HepG2 (cell line): ENCODE data around the gene LOXL3. TPM values are rescaled to one million over a fixed set of nuclear protein-coding genes. Genes with fewer than 3 reads are reported as not detected.

ENCODE experiments used
- E2F2 ChIP-seq: sonication (generic); formaldehyde crosslinking; IDR thresholded peaks from 2 replicates; pipeline ENCODE4 v1.4.0; 2020; ENCODE audit warnings: missing genetic modification reagents, borderline replicate concordance
- FOXO4 ChIP-seq: sonication (generic); formaldehyde crosslinking; conservative IDR thresholded peaks from 2 replicates; pipeline ENCODE4 v1.8.1; 2023; ENCODE audit warnings: missing genetic modification reagents
- KAT2B ChIP-seq: fragments of 150-350 bp; IDR thresholded peaks from 2 replicates; pipeline ENCODE4 v1.6.1; 2014; ENCODE audit warnings: low read depth, low read length, borderline replicate concordance
- KAT7 ChIP-seq: IDR thresholded peaks from 2 replicates; pipeline ENCODE4 v1.6.1; 2018; ENCODE audit warnings: borderline replicate concordance, missing compliant biosample characterization
- KDM2A ChIP-seq: sonication (generic); formaldehyde crosslinking; IDR thresholded peaks from 2 replicates; pipeline ENCODE4 v1.4.0; 2020; ENCODE audit warnings: low read depth, missing genetic modification reagents, borderline replicate concordance
- KDM4B ChIP-seq: sonication (generic); formaldehyde crosslinking; IDR thresholded peaks from 2 replicates; pipeline ENCODE4 v1.4.0; 2020; ENCODE audit warnings: missing genetic modification reagents
- MLLT10 ChIP-seq: sonication (generic); formaldehyde crosslinking; IDR thresholded peaks from 2 replicates; pipeline ENCODE4 v1.4.0; 2020; ENCODE audit warnings: missing genetic modification reagents
- NR2F1 ChIP-seq, 2 experiments: fragments of 450-650 bp in 1 of 2; formaldehyde crosslinking in 1 of 2; IDR thresholded peaks; 2 replicates each; pipeline versions ENCODE4 v1.5.0 to v1.6.1; 2016 to 2020; ENCODE audit warnings: mild to moderate bottlenecking in 1 of 2, missing compliant biosample characterization in 1 of 2, missing genetic modification reagents in 1 of 2, moderate library complexity in 1 of 2
- PAWR ChIP-seq: sonication (generic); formaldehyde crosslinking; IDR thresholded peaks from 2 replicates; pipeline ENCODE4 v1.4.0; 2020; ENCODE audit warnings: missing genetic modification reagents, mild to moderate bottlenecking, borderline replicate concordance
- SMAD1 ChIP-seq: sonication (generic); formaldehyde crosslinking; IDR thresholded peaks from 2 replicates; pipeline ENCODE4 v1.4.0; 2020; ENCODE audit warnings: missing genetic modification reagents, low read depth, mild to moderate bottlenecking, borderline replicate concordance
- ZFAT ChIP-seq: sonication (generic); formaldehyde crosslinking; conservative IDR thresholded peaks from 2 replicates; pipeline ENCODE4 v1.8.1; 2023; ENCODE audit warnings: missing genetic modification reagents, inconsistent platforms
- ZFP82 ChIP-seq: sonication (generic); formaldehyde crosslinking; IDR thresholded peaks from 2 replicates; pipeline ENCODE4 v1.5.1; 2020; ENCODE audit warnings: mild to moderate bottlenecking, missing genetic modification reagents, borderline replicate concordance
- ZMAT3 ChIP-seq: sonication (generic); formaldehyde crosslinking; conservative IDR thresholded peaks from 2 replicates; pipeline ENCODE4 v1.7.0; 2021; ENCODE audit warnings: missing genetic modification reagents
- ZMYM3 ChIP-seq: sonication (generic); formaldehyde crosslinking; IDR thresholded peaks from 2 replicates; pipeline ENCODE4 v1.5.1; 2020; ENCODE audit warnings: mild to moderate bottlenecking, missing genetic modification reagents
- ZNF124 ChIP-seq: sonication (generic); formaldehyde crosslinking; IDR thresholded peaks from 2 replicates; pipeline ENCODE4 v1.4.0; 2020; ENCODE audit warnings: missing genetic modification reagents
- ZNF225 ChIP-seq: sonication (generic); formaldehyde crosslinking; IDR thresholded peaks from 2 replicates; pipeline ENCODE4 v1.4.0; 2020; ENCODE audit warnings: mild to moderate bottlenecking, missing genetic modification reagents
- ZNF672 ChIP-seq: sonication (generic); formaldehyde crosslinking; IDR thresholded peaks from 2 replicates; pipeline ENCODE4 v1.8.1; 2022; ENCODE audit warnings: missing genetic modification reagents
- ZNF678 ChIP-seq: sonication (generic); formaldehyde crosslinking; IDR thresholded peaks from 2 replicates; pipeline ENCODE4 v1.4.0; 2020; ENCODE audit warnings: mild to moderate bottlenecking, missing genetic modification reagents
- polyA plus RNA-seq, 8 experiments: library from polyadenylated mRNA; depleted of rRNA in 3 of 8; stranded (reverse) in 7 of 8; unstranded in 1 of 8; fragments of >200 nt; fragmentation: Illumina TruSeq in 4 of 8; extraction: Trizol in 4 of 8; gene quantifications; 2 replicates each; pipeline versions ENCODE4 v1.2.1 to v1.2.3, GENCODE V29; 2011 to 2016; ENCODE audit warnings: low read depth in 4 of 8, missing spikeins in 1 of 8, mixed read lengths in 1 of 8; ENCODE audit not compliant: insufficient read depth in 1 of 8
- total RNA-seq, 5 experiments: library from RNA; depleted of rRNA; stranded (reverse); fragments of >200 nt; fragmentation: Illumina TruSeq; extraction: Trizol; gene quantifications; 2 replicates each; pipeline ENCODE4 v1.2.3, GENCODE V29; 2016; ENCODE audit warnings: low read depth in 1 of 5
- TF ChIP-seq, protein P1 (sequence below): sonication (generic); formaldehyde crosslinking; IDR thresholded peaks from 2 replicates; pipeline ENCODE4 v1.4.0; 2020; ENCODE audit warnings: missing genetic modification reagents, borderline replicate concordance
- TF ChIP-seq, protein P2 (sequence below): sonication (generic); formaldehyde crosslinking; IDR thresholded peaks from 2 replicates; pipeline ENCODE4 v1.5.0; 2020; ENCODE audit warnings: missing genetic modification reagents

The LOXL3 gene
- total and polyA plus RNA-seq, 2 of the 13 experiments (the other 11 are each of a cell fraction or from before 2014, with no cell fraction given), result 0.55 to 6.5 TPM

DNA sequence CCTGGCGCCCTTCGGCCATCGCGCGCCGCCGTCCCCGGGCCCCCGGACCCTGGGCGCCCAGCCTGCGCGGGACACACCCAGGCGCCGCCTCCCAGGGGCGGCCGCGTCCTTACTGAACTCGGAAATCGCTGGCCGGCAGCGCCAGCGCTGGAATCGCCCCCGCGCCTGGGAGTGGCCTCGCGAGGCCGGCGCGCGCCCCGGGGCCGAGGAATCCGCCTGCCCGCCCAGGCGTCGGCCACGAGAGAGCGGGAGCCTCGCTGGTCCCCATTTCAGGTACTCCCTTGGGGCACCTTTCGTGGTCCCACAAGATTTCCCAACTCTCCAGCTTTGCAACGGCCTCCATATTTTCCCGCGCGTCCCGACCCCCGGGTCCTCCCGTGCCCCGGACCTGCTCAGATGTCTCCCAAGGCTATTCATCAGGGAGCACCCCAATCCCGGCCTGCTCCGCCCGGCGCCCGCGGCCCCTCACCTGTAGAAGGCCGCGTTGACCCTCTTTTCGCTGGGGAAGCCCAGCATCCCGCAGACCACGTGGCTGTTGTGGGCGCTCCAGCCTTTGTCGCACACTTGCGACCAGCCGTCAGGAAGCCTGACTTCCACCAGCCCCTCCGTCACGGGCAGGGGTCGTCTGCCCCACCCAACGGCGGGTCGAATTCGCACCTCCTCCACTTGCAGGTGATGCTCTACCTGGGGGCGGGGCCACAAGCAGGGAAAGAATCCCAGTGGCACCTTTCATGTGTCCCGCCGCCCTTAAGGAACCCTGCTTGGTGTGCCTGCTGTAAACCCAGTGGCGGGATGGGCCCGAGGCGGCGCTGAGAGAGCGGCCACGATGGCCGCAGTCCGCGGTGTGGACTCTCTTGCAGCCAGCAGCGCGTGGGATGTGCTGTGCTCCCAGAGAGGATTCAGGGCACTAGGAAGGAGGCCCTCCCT is 4.6 kb downstream of the LOXL3 start (continued):
- TF ChIP-seq, protein P1, sequence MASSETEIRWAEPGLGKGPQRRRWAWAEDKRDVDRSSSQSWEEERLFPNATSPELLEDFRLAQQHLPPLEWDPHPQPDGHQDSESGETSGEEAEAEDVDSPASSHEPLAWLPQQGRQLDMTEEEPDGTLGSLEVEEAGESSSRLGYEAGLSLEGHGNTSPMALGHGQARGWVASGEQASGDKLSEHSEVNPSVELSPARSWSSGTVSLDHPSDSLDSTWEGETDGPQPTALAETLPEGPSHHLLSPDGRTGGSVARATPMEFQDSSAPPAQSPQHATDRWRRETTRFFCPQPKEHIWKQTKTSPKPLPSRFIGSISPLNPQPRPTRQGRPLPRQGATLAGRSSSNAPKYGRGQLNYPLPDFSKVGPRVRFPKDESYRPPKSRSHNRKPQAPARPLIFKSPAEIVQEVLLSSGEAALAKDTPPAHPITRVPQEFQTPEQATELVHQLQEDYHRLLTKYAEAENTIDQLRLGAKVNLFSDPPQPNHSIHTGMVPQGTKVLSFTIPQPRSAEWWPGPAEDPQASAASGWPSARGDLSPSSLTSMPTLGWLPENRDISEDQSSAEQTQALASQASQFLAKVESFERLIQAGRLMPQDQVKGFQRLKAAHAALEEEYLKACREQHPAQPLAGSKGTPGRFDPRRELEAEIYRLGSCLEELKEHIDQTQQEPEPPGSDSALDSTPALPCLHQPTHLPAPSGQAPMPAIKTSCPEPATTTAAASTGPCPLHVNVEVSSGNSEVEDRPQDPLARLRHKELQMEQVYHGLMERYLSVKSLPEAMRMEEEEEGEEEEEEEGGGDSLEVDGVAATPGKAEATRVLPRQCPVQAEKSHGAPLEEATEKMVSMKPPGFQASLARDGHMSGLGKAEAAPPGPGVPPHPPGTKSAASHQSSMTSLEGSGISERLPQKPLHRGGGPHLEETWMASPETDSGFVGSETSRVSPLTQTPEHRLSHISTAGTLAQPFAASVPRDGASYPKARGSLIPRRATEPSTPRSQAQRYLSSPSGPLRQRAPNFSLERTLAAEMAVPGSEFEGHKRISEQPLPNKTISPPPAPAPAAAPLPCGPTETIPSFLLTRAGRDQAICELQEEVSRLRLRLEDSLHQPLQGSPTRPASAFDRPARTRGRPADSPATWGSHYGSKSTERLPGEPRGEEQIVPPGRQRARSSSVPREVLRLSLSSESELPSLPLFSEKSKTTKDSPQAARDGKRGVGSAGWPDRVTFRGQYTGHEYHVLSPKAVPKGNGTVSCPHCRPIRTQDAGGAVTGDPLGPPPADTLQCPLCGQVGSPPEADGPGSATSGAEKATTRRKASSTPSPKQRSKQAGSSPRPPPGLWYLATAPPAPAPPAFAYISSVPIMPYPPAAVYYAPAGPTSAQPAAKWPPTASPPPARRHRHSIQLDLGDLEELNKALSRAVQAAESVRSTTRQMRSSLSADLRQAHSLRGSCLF (CRISPR knock-in tag), result no peak
- TF ChIP-seq NR2F1 (CRISPR knock-in tag; IDR thresholded peaks at IDR 0.05) (no peak), E2F2 (CRISPR knock-in tag) (no peak), ZMAT3 (CRISPR knock-in tag) (0 out of 2 replicates have a peak, but pooled peaks have one; percentile 23), KDM2A (CRISPR knock-in tag) (peak; percentile 50), ZNF124 (CRISPR knock-in tag) (no peak), ZNF678 (CRISPR knock-in tag) (no peak), MLLT10 (CRISPR knock-in tag) (no peak), ZFP82 (CRISPR knock-in tag) (no peak; the same call in 1 of the 2 replicates), SMAD1 (no peak), ZNF225 (no peak), ZFAT (no peak), PAWR (CRISPR knock-in tag) (no peak), FOXO4 (CRISPR knock-in tag) (no peak), ZNF672 (CRISPR knock-in tag) (no peak), ZMYM3 (CRISPR knock-in tag) (no peak), KDM4B (CRISPR knock-in tag) (no peak), KAT2B (no peak), KAT7 (no peak)
- TF ChIP-seq, protein P2, sequence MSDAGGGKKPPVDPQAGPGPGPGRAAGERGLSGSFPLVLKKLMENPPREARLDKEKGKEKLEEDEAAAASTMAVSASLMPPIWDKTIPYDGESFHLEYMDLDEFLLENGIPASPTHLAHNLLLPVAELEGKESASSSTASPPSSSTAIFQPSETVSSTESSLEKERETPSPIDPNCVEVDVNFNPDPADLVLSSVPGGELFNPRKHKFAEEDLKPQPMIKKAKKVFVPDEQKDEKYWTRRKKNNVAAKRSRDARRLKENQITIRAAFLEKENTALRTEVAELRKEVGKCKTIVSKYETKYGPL (CRISPR knock-in tag), result no peak
